ENCODE measurements around the gene LYRM4.

DNA sequence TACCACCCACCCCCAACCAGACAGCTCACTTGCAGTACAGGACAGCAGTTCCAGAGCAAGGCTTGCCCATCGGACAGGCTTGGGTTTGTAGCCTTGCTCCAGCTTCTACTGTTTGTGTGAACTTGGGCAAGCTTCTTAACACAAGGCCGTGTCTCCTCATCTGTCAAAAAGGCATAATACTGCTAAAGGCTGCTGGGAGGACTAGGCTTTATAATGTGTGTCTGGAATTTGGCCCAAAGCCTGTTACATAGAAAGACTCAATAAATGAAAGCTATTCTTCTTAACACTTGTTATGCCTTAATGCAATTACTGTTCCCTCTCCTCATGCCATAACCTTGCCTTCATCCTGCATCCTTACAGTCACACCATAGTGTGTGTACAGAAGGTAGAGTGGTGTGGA, 43.4 kb downstream of the LYRM4 start:
- no peak for TF ChIP-seq POLR2A (IDR thresholded peaks at IDR 0.05; ENCODE audit: low read length)
- TF ChIP-seq GATA1 (IDR thresholded peaks at IDR 0.05; ENCODE audit: low read depth, low read length): no peak

Measured in erythroblast (primary cell).